Measurements from ENCODE around the gene EIF3L. TPM values are rescaled to one million over a fixed set of nuclear protein-coding genes. Genes with fewer than 3 reads are reported as not detected.

The EIF3L gene
- total RNA-seq, 1 experiment from 2014 or later = 505 TPM

GRCh38 chr22:37891926-37892325 lies 42.7 kb downstream of the EIF3L start:
- Mint-ChIP-seq H3K27me3 (ENCODE audit: insufficient read depth, unreplicated experiment) (no peaks in the 10 kb centered on the region), H3K4me1 (ENCODE audit: insufficient read depth, unreplicated experiment) (peaks cover 36% of the 10 kb centered on the region), H3K9me3 (ENCODE audit: unreplicated experiment) (no peaks in the 10 kb centered on the region), H3K27ac (ENCODE audit: low read depth, unreplicated experiment) (no peak overlapping the region), H3K36me3 (ENCODE audit: insufficient read depth, unreplicated experiment) (peaks cover 69% of the 10 kb centered on the region), H3K4me3 (ENCODE audit: unreplicated experiment) (no peak overlapping the region)
- TF ChIP-seq CTCF (IDR thresholded peaks at IDR 0.05; ENCODE audit: unreplicated experiment) = no peak
- ChIA-PET POLR2A (interaction anchor here (0.8 to 8.5 kb wide), 4 partner anchors 15 to 54 kb away, joined by 3 to 189 read pairs (median 4); partner anchors contain the start of gene MICALL1), CTCF (interaction anchor here (0.5 to 1.7 kb wide), 4 partner anchors 12 to 645 kb away, joined by 3 to 4 read pairs (median 3); no protein-coding TSS in a partner anchor)
- TSS peak; percentile 7 for BruUV-seq (replicated peaks)
- intact Hi-C loops (cut with micrococcal nuclease) = no loop called here
- no peak for DNase-seq (ENCODE audit: unreplicated experiment)

GRCh38 chr22:37892566-37893335 lies 43.5 kb downstream of the EIF3L start:
- Mint-ChIP-seq H3K4me1 (ENCODE audit: insufficient read depth, unreplicated experiment) (peaks cover 33% of the 10 kb centered on the region), H3K27ac (ENCODE audit: low read depth, unreplicated experiment) (peak overlapping the region; percentile 80), H3K27me3 (ENCODE audit: insufficient read depth, unreplicated experiment) (no peaks in the 10 kb centered on the region), H3K36me3 (ENCODE audit: insufficient read depth, unreplicated experiment) (peaks cover 60% of the 10 kb centered on the region), H3K9me3 (ENCODE audit: unreplicated experiment) (no peaks in the 10 kb centered on the region), H3K4me3 (ENCODE audit: unreplicated experiment) (no peak overlapping the region)
- no peak for DNase-seq (ENCODE audit: unreplicated experiment)
- intact Hi-C loops (cut with micrococcal nuclease) = no loop called here
- BruUV-seq (replicated peaks) = no TSS peak
- no peak for TF ChIP-seq CTCF (IDR thresholded peaks at IDR 0.05; ENCODE audit: unreplicated experiment)
- CTCF ChIA-PET = interaction anchor here (0.6 to 1.7 kb wide), 7 partner anchors 11 to 189 kb away, joined by 3 to 4 read pairs (median 4); no protein-coding TSS in a partner anchor
- POLR2A ChIA-PET = interaction anchor here (0.7 to 8.5 kb wide), 4 partner anchors 14 to 43 kb away, joined by 3 to 189 read pairs (median 3); partner anchors contain the start of gene MICALL1

- ChIA-PET CTCF (interaction anchor here (0.6 to 1.2 kb wide), 5 partner anchors 27 to 190 kb away, joined by 3 to 8 read pairs (median 4); no protein-coding TSS in a partner anchor), POLR2A (interaction anchor here (0.7 to 8.5 kb wide), 2 partner anchors 13 to 38 kb away, joined by 3 to 189 read pairs; partner anchors contain the start of gene MICALL1)
- H3K9me3 Mint-ChIP-seq (ENCODE audit: unreplicated experiment) = no peaks in the 10 kb centered on the region
- peaks cover 34% of the 10 kb centered on the region for H3K4me1 Mint-ChIP-seq (ENCODE audit: insufficient read depth, unreplicated experiment)
- no peak for TF ChIP-seq CTCF (IDR thresholded peaks at IDR 0.05; ENCODE audit: unreplicated experiment)
- BruUV-seq (replicated peaks) = no TSS peak
- no peak overlapping the region for H3K4me3 Mint-ChIP-seq (ENCODE audit: unreplicated experiment)
- H3K36me3 Mint-ChIP-seq (ENCODE audit: insufficient read depth, unreplicated experiment) = peaks cover 52% of the 10 kb centered on the region
- H3K27me3 Mint-ChIP-seq (ENCODE audit: insufficient read depth, unreplicated experiment) = no peaks in the 10 kb centered on the region
- intact Hi-C loops (cut with micrococcal nuclease) = no loop called here
- DNase-seq (ENCODE audit: unreplicated experiment) = no peak
- H3K27ac Mint-ChIP-seq (ENCODE audit: low read depth, unreplicated experiment) = peak overlapping the region; percentile 80
Measured at GRCh38 chr22:37893583-37893983, 44.4 kb downstream of the EIF3L start.

- ChIA-PET CTCF (interaction anchor here (0.6 to 5.2 kb wide), 6 partner anchors 7 to 69 kb away, joined by 3 to 56 read pairs (median 4); partner anchors contain the start of genes C22orf23 and POLR2F), POLR2A (interaction anchor here (3.1 to 8.5 kb wide), 5 partner anchors 9 to 58 kb away, joined by 23 to 189 read pairs (median 27); partner anchors contain the start of genes ANKRD54, C22orf23, MICALL1 and POLR2F)
- BruUV-seq (replicated peaks) = no TSS peak
- H3K4me1 Mint-ChIP-seq (ENCODE audit: insufficient read depth, unreplicated experiment) = peaks cover 39% of the 10 kb centered on the region
- DNase-seq (ENCODE audit: unreplicated experiment) = no peak
- no peaks in the 10 kb centered on the region for H3K27me3 Mint-ChIP-seq (ENCODE audit: insufficient read depth, unreplicated experiment)
- intact Hi-C loops (cut with micrococcal nuclease) = no loop called here
- TF ChIP-seq CTCF (IDR thresholded peaks at IDR 0.05; ENCODE audit: unreplicated experiment) = no peak
- peak overlapping the region; percentile 98 for H3K27ac Mint-ChIP-seq (ENCODE audit: low read depth, unreplicated experiment)
- no peak overlapping the region for H3K4me3 Mint-ChIP-seq (ENCODE audit: unreplicated experiment)
- H3K36me3 Mint-ChIP-seq (ENCODE audit: insufficient read depth, unreplicated experiment) = peaks cover 38% of the 10 kb centered on the region
- no peaks in the 10 kb centered on the region for H3K9me3 Mint-ChIP-seq (ENCODE audit: unreplicated experiment)
Measured at GRCh38 chr22:37894939-37895670, 45.9 kb downstream of the EIF3L start.

All from MCF 10A (cell line).